CD4-positive, alpha-beta T cell treated with Interleukin-1 beta for 1 hour (primary cell): ENCODE measurements around the gene STBD1.
A peak's percentile ranks its signal among the peaks of the same experiment; 100 is the strongest.
"Not testable (repeated sequence)": the region's sequence is repeated elsewhere in the genome, so short reads cannot be mapped to it uniquely, and the experiment has no call there.

Experiments used
- DNase-seq, 2 donors: peaks; one replicate each; pipeline ENCODE4 v3.0.0-alpha.2; 2020 to 2022

The STBD1 gene

DNA sequence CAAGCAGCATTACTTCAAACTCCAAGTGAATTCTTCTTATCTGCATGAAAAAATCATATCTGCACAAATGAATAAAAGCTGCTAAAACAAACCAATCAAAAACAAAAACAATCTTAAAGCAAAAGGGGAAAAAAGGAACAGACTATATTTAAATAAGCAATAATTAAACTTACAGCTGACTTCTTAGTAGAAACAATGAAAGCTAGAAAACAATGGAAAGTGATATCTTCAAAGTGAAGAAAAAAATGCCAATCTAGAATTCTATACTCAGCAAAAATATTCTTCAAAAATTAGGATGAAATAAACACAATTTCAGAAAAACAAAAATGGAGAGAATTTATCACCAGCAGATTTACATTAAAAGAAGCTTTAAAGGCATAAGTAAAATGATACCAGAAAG, 20.0 kb downstream of the STBD1 start:
- no peak for DNase-seq

DNA sequence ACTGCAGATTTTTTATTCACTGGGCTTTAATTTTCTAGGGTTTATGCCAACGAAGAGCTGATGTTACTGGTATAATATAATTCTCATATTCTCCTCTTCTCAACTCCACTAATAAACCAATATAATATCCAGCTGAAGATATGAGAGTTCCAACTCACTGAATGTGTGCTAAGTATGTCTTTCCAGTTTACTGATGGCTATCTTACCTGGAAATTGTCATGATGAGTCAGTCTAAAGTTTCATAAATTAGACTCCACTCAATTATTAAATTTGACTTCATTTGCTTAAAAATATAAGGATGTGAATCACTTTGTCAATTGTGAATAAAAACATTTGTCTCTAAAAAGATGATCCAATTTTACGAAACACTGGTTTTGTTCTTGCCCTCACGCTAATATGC, 28.4 kb downstream of the STBD1 start:
- no peak for DNase-seq

DNA sequence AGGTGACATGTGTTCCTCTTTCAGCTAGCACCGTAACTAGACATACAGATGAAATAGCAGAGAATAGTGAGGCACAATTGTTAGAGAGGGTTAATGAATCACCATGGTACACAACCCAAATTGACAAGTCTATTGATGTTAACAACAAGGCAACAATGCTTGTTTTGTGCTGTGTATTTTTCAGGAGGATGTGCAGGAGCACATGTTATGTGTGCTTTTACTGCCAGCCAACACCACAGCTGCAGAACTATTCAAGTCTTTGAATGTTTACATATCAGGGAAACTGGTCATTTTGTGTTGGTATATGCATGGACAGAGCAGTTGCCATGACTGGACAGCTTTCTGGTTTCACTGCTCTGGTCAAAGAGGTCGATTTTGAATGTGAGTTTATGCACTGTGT, 32.8 kb downstream of the STBD1 start:
- DNase-seq, result no peak

DNA sequence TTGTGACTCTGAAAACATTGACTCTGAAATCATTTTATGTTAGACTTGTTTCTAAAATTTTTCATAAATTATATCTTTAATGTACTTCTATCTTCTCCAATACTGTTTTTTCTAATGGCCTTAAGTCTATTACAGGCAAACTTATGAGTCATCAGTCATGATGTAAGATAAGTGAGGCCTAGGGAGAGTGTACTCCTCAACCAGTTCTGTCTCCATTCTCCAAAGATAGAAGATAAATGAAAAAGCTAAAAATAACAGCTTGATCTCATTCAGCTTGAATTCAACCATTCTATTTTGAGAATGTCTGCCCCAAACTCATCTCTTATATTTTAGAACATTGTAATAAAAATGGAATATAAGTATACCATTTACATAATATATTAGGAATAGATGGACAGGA, 34.5 kb downstream of the STBD1 start:
- DNase-seq, result no peak

DNA sequence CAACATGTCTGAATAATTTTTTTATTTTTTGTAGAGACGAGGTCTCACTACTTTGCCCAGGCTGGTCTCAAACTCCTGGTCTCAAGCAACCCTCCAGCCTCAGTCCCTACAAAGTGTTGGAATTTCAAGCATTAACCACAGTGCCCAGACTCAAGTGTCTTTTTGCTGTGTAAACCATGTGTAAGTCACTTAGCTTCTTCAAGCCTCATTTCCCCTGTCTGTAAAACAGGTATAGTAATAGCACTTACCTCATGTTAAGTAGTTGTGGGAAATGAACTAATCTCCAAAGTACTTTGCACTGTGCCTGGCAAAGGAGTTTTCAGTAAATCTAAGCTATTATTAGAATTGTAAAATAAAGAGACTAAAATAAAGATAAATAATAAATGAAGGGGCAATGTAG, 35.7 kb downstream of the STBD1 start:
- DNase-seq, result no peak

DNA sequence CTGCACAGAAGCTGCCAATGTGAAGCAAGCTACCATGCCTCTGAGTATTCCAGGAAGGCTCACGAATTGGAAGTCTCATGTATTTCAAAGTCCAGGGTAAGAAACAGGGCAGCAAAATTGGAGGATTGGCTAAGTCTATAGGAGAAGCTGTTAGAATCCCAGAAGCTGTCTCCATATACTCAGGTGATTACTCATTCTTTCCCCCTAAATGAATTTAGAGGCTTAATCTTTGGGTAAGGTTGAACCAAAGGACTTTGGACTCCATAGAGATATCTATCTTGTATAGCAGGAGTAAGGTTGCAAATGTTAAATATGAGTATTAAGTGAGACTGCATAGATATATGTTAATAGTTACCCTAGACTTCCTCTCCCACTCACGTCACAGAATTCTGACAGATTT, 36.3 kb downstream of the STBD1 start:
- no peak for DNase-seq

DNA sequence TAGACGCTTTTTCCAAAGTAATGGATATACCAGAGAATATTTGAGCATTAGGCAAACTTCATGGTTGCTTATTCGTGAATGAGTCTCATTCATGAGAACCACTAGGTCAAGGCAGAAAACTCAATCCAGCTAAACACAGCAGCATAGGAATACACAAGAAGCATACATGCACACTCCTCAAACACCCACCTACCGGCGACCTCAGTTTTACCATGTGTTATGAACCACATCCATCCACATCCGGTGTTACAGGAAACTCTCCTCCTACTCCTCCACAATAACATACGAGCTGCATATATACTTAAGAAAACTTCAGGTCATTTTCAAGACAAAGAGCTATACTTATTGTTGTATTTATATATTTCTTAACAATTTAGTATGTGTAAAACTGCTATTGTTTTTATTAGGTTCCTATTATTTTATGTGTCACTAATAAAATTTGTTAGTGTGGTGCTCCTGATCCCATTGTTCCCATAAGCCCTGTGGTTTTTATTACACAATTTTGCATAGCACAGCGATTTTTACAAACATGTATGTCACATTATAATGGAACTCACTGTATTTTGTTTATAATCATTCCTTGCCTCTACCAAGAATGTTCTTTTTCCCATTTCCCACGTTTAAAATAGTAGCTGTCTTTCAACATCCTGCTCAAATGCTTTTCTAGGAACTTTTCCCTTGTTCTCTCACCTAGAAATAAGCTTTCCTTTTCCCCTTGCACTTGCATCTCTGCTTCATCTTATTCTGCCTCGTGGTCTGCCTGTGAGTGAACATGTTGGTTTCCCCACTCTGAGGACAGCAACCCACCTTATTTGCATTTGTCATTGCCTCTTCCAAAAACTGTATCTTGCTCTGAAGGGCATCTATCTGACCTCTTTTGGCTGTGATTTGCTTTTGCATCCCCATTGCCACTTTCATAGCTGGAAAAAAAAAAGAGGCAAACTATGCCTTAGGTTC, 48.3 kb downstream of the STBD1 start:
- DNase-seq, result peak in 1 of 2 donors; percentile 45

DNA sequence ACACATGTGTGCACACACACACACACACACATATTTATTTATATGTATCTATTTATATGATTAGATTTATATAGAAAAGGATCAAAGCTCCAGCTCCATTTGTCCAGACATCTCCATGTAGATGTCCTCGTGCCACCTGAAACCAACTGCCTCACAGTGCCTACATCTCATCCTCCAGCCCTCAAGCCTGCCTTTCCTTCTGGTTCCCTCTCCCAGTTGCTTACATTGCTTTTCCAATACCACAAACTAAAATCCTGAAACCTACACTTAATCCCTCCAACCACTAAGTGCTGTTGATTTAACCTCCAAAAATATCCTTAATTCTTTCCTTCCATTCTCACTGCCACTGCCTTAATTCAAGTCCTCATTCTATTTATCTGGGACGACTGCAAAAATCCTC, 51.4 kb downstream of the STBD1 start:
- no peak for DNase-seq

DNA sequence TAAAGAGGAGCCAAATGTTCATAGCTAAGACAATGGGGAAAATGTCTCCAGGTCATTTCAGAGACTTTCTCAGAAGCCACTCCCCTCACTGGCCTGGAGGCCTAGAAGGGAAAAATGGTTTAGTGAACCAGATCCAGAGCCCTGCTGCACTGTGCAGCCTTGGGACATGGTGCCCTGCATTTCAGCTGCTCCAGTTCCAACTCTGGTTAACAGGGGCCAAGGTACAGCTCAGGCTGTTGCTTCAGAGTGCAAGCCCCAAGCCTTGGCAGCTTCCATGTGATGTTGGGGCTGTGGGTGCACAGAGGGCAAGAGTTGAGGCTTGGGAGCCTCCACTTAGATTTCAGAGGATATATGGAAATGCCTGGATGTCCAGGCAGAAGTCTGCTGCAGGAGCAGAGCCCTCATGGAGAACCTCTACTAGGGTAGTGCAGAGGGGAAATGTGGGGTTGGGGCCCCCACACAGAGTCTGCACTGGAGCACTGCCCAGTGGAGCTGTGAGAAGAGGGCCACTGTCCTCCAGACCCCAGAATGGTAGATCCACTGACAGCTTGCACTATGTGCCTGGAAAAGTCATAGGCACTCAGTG, 53.4 kb downstream of the STBD1 start:
- not testable (repeated sequence) for DNase-seq
